Epithelial cell of esophagus (primary cell): ENCODE data around the gene HTR3E.
A peak's percentile ranks its signal among the peaks of the same experiment; 100 is the strongest.

Experiments used
- DNase-seq: peaks from one replicate; pipeline ENCODE4 v3.0.0; 2010; ENCODE audit warnings: low read depth
- H3K4me3 ChIP-seq: 2 replicates; pipeline ENCODE4 v1.5.1; 2011; ENCODE audit warnings: mild to moderate bottlenecking, low read length, control low read depth
- CTCF ChIP-seq: IDR thresholded peaks from 2 replicates; pipeline ENCODE4 v1.5.1; 2011; ENCODE audit warnings: low read depth, mild to moderate bottlenecking, low read length, control low read depth, inconsistent platforms; ENCODE audit not compliant: insufficient read depth; ENCODE audit errors: missing control alignments

The HTR3E gene

GRCh38 chr3:184096811-184097383, at the start of gene HTR3E:
Gene HTR3E (plus strand): TSS chr3:184097064. CDS start chr3:184097530, 466 bp downstream.
- H3K4me3 ChIP-seq = no peak within 1 kb of the TSS
- no peak for TF ChIP-seq CTCF
- no peak for DNase-seq

- peak; percentile 8 for DNase-seq
- no peak overlapping the region for H3K4me3 ChIP-seq
- no peak for TF ChIP-seq CTCF
Measured at GRCh38 chr3:184050217-184050847, 46.5 kb upstream of the HTR3E start.

GRCh38 chr3:184052767-184053166, 44.1 kb upstream of the HTR3E start, which contains the start of gene HTR3C:
Gene HTR3C (plus strand): TSS chr3:184053047. CDS start chr3:184053081, 34 bp downstream.
- no peak for TF ChIP-seq CTCF
- H3K4me3 ChIP-seq = no peak within 1 kb of the TSS
- no peak for DNase-seq

GRCh38 chr3:184058029-184058428, 38.8 kb upstream of the HTR3E start:
- no peak overlapping the region for H3K4me3 ChIP-seq
- DNase-seq = peak; percentile 62
- TF ChIP-seq CTCF = no peak

GRCh38 chr3:184059424-184059823, 37.4 kb upstream of the HTR3E start:
- TF ChIP-seq CTCF = no peak

GRCh38 chr3:184062637-184063036, 34.2 kb upstream of the HTR3E start:
- no peak for DNase-seq
- H3K4me3 ChIP-seq = no peak overlapping the region
- no peak for TF ChIP-seq CTCF

More at GRCh38 chr3:184059424-184059823, 37.4 kb upstream of the HTR3E start:
- H3K4me3 ChIP-seq = no peak overlapping the region
- DNase-seq = no peak

- TF ChIP-seq CTCF = no peak
- DNase-seq = peak; percentile 36
- H3K4me3 ChIP-seq = no peak overlapping the region
Measured at GRCh38 chr3:184066211-184066610, 30.7 kb upstream of the HTR3E start.
